OCI-LY1 (cell line): ENCODE data around the gene PROCA1.

Experiments used
- H2AFZ ChIP-seq: fragments of 200-600 bp; sonication (generic), shearing (Covaris generic); 2 replicates; pipeline ENCODE4 v1.6.0; 2014; ENCODE audit warnings: antibody characterized with exemption, mild to moderate bottlenecking, low read length
- H3F3A ChIP-seq: fragments of 200-600 bp; sonication (generic), shearing (Covaris generic); 2 replicates; pipeline ENCODE4 v1.6.0; 2014; ENCODE audit warnings: mild to moderate bottlenecking, antibody characterized with exemption, low read length, moderate library complexity; ENCODE audit not compliant: insufficient read depth
- H3K27ac ChIP-seq: fragments of 200-600 bp; sonication (generic); 2 replicates; pipeline ENCODE4 v1.5.1; 2014; ENCODE audit warnings: low read length, mixed run types, mild to moderate bottlenecking, low read depth; ENCODE audit not compliant: poor library complexity, severe bottlenecking
- H3K27me3 ChIP-seq: fragments of 200-600 bp; sonication (generic); 2 replicates; pipeline ENCODE4 v1.6.0; 2014; ENCODE audit warnings: antibody characterized with exemption, mild to moderate bottlenecking, low read length, moderate library complexity; ENCODE audit not compliant: insufficient read depth
- H3K36me3 ChIP-seq: fragments of 200-600 bp; sonication (generic); 2 replicates; pipeline ENCODE4 v1.6.1; 2014; ENCODE audit warnings: mild to moderate bottlenecking, antibody characterized with exemption, low read length, moderate library complexity, mixed read lengths; ENCODE audit not compliant: insufficient read depth
- H3K4me1 ChIP-seq: fragments of 200-600 bp; sonication (generic); 2 replicates; pipeline ENCODE4 v1.5.1; 2014; ENCODE audit warnings: mild to moderate bottlenecking, low read length, moderate library complexity; ENCODE audit not compliant: insufficient read depth, severe bottlenecking
- H3K4me2 ChIP-seq: fragments of 200-600 bp; sonication (generic), shearing (Covaris generic); 2 replicates; pipeline ENCODE4 v1.6.1; 2014; ENCODE audit warnings: low read length
- H3K4me3 ChIP-seq: fragments of 200-600 bp; sonication (generic); 2 replicates; pipeline ENCODE4 v1.5.1; 2014; ENCODE audit warnings: low read length, low read depth, mild to moderate bottlenecking, mixed read lengths; ENCODE audit not compliant: poor library complexity, severe bottlenecking
- H3K79me2 ChIP-seq: fragments of 200-600 bp; shearing (Covaris generic); 2 replicates; pipeline ENCODE4 v1.6.1; 2016; ENCODE audit warnings: mixed run types, low read length, mixed read lengths; ENCODE audit not compliant: insufficient read depth
- H3K9ac ChIP-seq: fragments of 200-600 bp; sonication (generic), shearing (Covaris generic); 2 replicates; pipeline ENCODE4 v1.6.1; 2014; ENCODE audit warnings: mild to moderate bottlenecking, low read length, mixed read lengths
- H3K9me2 ChIP-seq: fragments of 200-600 bp; sonication (generic), shearing (Covaris generic); 2 replicates; pipeline ENCODE4 v1.6.1; 2014; ENCODE audit warnings: low read depth, mild to moderate bottlenecking, low read length, mixed read lengths
- H3K9me3 ChIP-seq: fragments of 200-600 bp; shearing (Covaris generic); 2 replicates; pipeline ENCODE4 v1.6.1; 2014; ENCODE audit warnings: low read length, mixed read lengths
- H4K20me1 ChIP-seq: fragments of 200-600 bp; sonication (generic), shearing (Covaris generic); 2 replicates; pipeline ENCODE4 v1.6.0; 2016; ENCODE audit warnings: mild to moderate bottlenecking, low read length; ENCODE audit not compliant: insufficient read depth
- CTCF ChIP-seq: fragments of 200-600 bp; sonication (generic), shearing (Covaris generic); IDR thresholded peaks from 2 replicates; pipeline ENCODE4 v1.5.1; 2017; ENCODE audit warnings: mild to moderate bottlenecking, antibody characterized with exemption, low read length, moderate library complexity, mixed read lengths
- EZH2 ChIP-seq: fragments of 200-600 bp; sonication (generic), shearing (Covaris generic); IDR thresholded peaks from 2 replicates; pipeline ENCODE4 v1.8.0; 2017; ENCODE audit warnings: borderline replicate concordance, mixed run types, mild to moderate bottlenecking, antibody characterized with exemption, low read length, moderate library complexity, mixed read lengths

PROCA1 gene

GRCh38 chr17:28710861-28711722 is 596 bp downstream of the PROCA1 start:
- H3K36me3 ChIP-seq = no peaks in the 10 kb centered on the region
- peak overlapping the region; percentile 81 for H3K4me2 ChIP-seq
- peak overlapping the region; percentile 64 for H3K27ac ChIP-seq
- no peaks in the 10 kb centered on the region for H3K9me2 ChIP-seq
- no peaks in the 10 kb centered on the region for H3F3A ChIP-seq
- peak overlapping the region; percentile 65 for H3K9ac ChIP-seq
- peaks cover 27% of the 10 kb centered on the region for H3K4me1 ChIP-seq
- no peaks in the 10 kb centered on the region for H3K27me3 ChIP-seq
- no peaks in the 10 kb centered on the region for H3K79me2 ChIP-seq
- H3K9me3 ChIP-seq = no peaks in the 10 kb centered on the region
- TF ChIP-seq EZH2 = no peak
- TF ChIP-seq CTCF = no peak
- H3K4me3 ChIP-seq = peak overlapping the region; percentile 66
- H2AFZ ChIP-seq = no peak overlapping the region
- no peaks in the 10 kb centered on the region for H4K20me1 ChIP-seq

- no peaks in the 10 kb centered on the region for H4K20me1 ChIP-seq
- TF ChIP-seq CTCF (no peak), EZH2 (no peak)
- H3K9me2 ChIP-seq = no peaks in the 10 kb centered on the region
- no peak overlapping the region for H3K4me3 ChIP-seq
- H3F3A ChIP-seq = no peaks in the 10 kb centered on the region
- no peaks in the 10 kb centered on the region for H3K79me2 ChIP-seq
- peaks cover 25% of the 10 kb centered on the region for H3K4me1 ChIP-seq
- H3K4me2 ChIP-seq = no peak overlapping the region
- H3K36me3 ChIP-seq = peaks cover 13% of the 10 kb centered on the region
- no peaks in the 10 kb centered on the region for H3K9me3 ChIP-seq
- no peak overlapping the region for H3K9ac ChIP-seq
- H2AFZ ChIP-seq = no peak overlapping the region
- no peak overlapping the region for H3K27ac ChIP-seq
- H3K27me3 ChIP-seq = no peaks in the 10 kb centered on the region
These were observed 4.4 kb downstream of the PROCA1 start for GRCh38 chr17:28707339-28707720.

- H3K4me1 ChIP-seq = peaks cover 19% of the 10 kb centered on the region
- H3K9ac ChIP-seq = no peak overlapping the region
- no peak for TF ChIP-seq EZH2
- TF ChIP-seq CTCF = no peak
These were observed 5.0 kb downstream of the PROCA1 start for GRCh38 chr17:28706471-28707338.

More at GRCh38 chr17:28706471-28707338, 5.0 kb downstream of the PROCA1 start:
- H3K4me3 ChIP-seq = no peak overlapping the region
- no peaks in the 10 kb centered on the region for H3K79me2 ChIP-seq
- no peaks in the 10 kb centered on the region for H3F3A ChIP-seq
- H3K36me3 ChIP-seq = peaks cover 19% of the 10 kb centered on the region
- no peaks in the 10 kb centered on the region for H4K20me1 ChIP-seq
- H3K27me3 ChIP-seq = no peaks in the 10 kb centered on the region
- no peaks in the 10 kb centered on the region for H3K9me3 ChIP-seq
- no peaks in the 10 kb centered on the region for H3K9me2 ChIP-seq
- no peak overlapping the region for H3K4me2 ChIP-seq
- no peak overlapping the region for H2AFZ ChIP-seq
- H3K27ac ChIP-seq = no peak overlapping the region
